ENCODE data around the gene LIMS2. TPM values are rescaled to one million over a fixed set of nuclear protein-coding genes. Genes with fewer than 3 reads are reported as not detected.

The LIMS2 gene, protein sequence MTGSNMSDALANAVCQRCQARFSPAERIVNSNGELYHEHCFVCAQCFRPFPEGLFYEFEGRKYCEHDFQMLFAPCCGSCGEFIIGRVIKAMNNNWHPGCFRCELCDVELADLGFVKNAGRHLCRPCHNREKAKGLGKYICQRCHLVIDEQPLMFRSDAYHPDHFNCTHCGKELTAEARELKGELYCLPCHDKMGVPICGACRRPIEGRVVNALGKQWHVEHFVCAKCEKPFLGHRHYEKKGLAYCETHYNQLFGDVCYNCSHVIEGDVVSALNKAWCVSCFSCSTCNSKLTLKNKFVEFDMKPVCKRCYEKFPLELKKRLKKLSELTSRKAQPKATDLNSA
- 5.3 and 9.0 TPM in 2 replicates for total RNA-seq (2014; rRNA removed; shearing (Covaris generic))

- H3K27me3 ChIP-seq (replicated peaks) = no peaks in the 10 kb centered on the region
- DNase-seq (ENCODE audit: low read depth in 1 of 2, low spot score in 2 of 2) = peak; percentile 49 to 71
- no peak within 1 kb of the TSS for H3K27ac ChIP-seq
- peak within 1 kb of the TSS; percentile 85 for H3K4me3 ChIP-seq
- peaks cover 31% of the 10 kb centered on the region for H3K4me1 ChIP-seq (replicated peaks)
- no peaks in the 10 kb centered on the region for H3K9me3 ChIP-seq (replicated peaks)
- H3K36me3 ChIP-seq = no peaks in the 10 kb centered on the region; the same call in none of the 2 replicates
Measured at GRCh38 chr2:127675331-127676261, at the start of gene LIMS2. Gene LIMS2, minus strand, starts transcription at chr2:127675530. Its CDS starts 506 bp downstream, at chr2:127675024.

GRCh38 chr2:127722807-127723206 lies 47.5 kb upstream of the LIMS2 start:
- Histone ChIP-seq H3K36me3 (peaks cover 60% of the 10 kb centered on the region), H3K27me3 (replicated peaks) (no peaks in the 10 kb centered on the region), H3K4me3 (no peak overlapping the region), H3K9me3 (replicated peaks) (no peaks in the 10 kb centered on the region), H3K27ac (no peak overlapping the region; the same call in 1 of the 2 replicates), H3K4me1 (replicated peaks) (peaks cover 16% of the 10 kb centered on the region)
- DNase-seq (ENCODE audit: low read depth in 1 of 2, low spot score in 2 of 2) = no peak

- DNase-seq (ENCODE audit: low read depth in 1 of 2, low spot score in 2 of 2) = peak in 1 of 2 experiments; percentile 16
- H3K36me3 ChIP-seq = peaks cover 61% of the 10 kb centered on the region
- H3K27me3 ChIP-seq (replicated peaks) = no peaks in the 10 kb centered on the region
- H3K4me1 ChIP-seq (replicated peaks) = peaks cover 16% of the 10 kb centered on the region
- no peaks in the 10 kb centered on the region for H3K9me3 ChIP-seq (replicated peaks)
- no peak overlapping the region for H3K4me3 ChIP-seq
- peak overlapping the region; percentile 74 for H3K27ac ChIP-seq
Measured at GRCh38 chr2:127721978-127722355, 46.6 kb upstream of the LIMS2 start.

GRCh38 chr2:127721311-127721977 lies 46.1 kb upstream of the LIMS2 start:
- Histone ChIP-seq H3K4me1 (replicated peaks) (peaks cover 16% of the 10 kb centered on the region), H3K27ac (peak overlapping the region; percentile 74)

GRCh38 chr2:127719301-127720218 lies 44.2 kb upstream of the LIMS2 start:
- no peak for DNase-seq (ENCODE audit: low read depth in 1 of 2, low spot score in 2 of 2)
- H3K36me3 ChIP-seq = peaks cover 65% of the 10 kb centered on the region

More at GRCh38 chr2:127721311-127721977, 46.1 kb upstream of the LIMS2 start:
- DNase-seq (ENCODE audit: low read depth in 1 of 2, low spot score in 2 of 2) = peak; percentile 64 to 76
- no peaks in the 10 kb centered on the region for H3K27me3 ChIP-seq (replicated peaks)
- H3K4me3 ChIP-seq = no peak overlapping the region
- H3K36me3 ChIP-seq = peaks cover 67% of the 10 kb centered on the region
- H3K9me3 ChIP-seq (replicated peaks) = no peaks in the 10 kb centered on the region

DNA sequence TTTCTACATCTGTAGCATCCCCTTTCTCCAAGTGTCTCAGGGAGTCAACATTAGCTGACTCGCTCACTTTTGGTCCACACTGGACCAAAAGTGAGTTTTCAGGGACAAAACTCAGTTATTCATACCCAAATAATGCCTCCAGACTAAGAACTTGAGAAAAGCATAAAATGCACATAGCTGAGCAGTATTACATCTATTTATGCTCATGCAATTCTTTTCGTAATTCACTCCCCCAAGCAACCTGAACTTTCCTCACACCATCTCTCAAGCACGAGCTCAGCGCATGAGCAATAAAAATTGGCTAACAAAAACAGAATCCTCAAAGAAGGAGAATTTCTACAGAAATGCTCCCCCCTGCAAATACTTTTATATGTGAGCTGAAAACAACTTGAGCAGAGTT lies 42.9 kb upstream of the LIMS2 start:
- peaks cover 16% of the 10 kb centered on the region for H3K4me1 ChIP-seq (replicated peaks)
- H3K27me3 ChIP-seq (replicated peaks) = no peaks in the 10 kb centered on the region
- peaks cover 71% of the 10 kb centered on the region for H3K36me3 ChIP-seq
- DNase-seq (ENCODE audit: low read depth in 1 of 2, low spot score in 2 of 2) = no peak
- no peak overlapping the region for H3K27ac ChIP-seq
- H3K9me3 ChIP-seq (replicated peaks) = no peaks in the 10 kb centered on the region
- H3K4me3 ChIP-seq = no peak overlapping the region

More at GRCh38 chr2:127719301-127720218, 44.2 kb upstream of the LIMS2 start:
- Histone ChIP-seq H3K27ac (no peak overlapping the region), H3K4me3 (no peak overlapping the region), H3K4me1 (replicated peaks) (peaks cover 16% of the 10 kb centered on the region), H3K27me3 (replicated peaks) (no peaks in the 10 kb centered on the region), H3K9me3 (replicated peaks) (no peaks in the 10 kb centered on the region)

GRCh38 chr2:127715778-127716449 lies 40.6 kb upstream of the LIMS2 start:
- no peaks in the 10 kb centered on the region for H3K27me3 ChIP-seq (replicated peaks)
- peaks cover under 1% of the 10 kb centered on the region; the same call in 1 of the 2 replicates for H3K4me1 ChIP-seq (replicated peaks)
- peaks cover 59% of the 10 kb centered on the region for H3K36me3 ChIP-seq
- H3K9me3 ChIP-seq (replicated peaks) = no peaks in the 10 kb centered on the region
- no peak for DNase-seq (ENCODE audit: low read depth in 1 of 2, low spot score in 2 of 2)
- no peak overlapping the region for H3K4me3 ChIP-seq
- H3K27ac ChIP-seq = no peak overlapping the region

GRCh38 chr2:127713562-127713961 lies 38.2 kb upstream of the LIMS2 start:
- Histone ChIP-seq H3K4me3 (no peak overlapping the region), H3K36me3 (peaks cover 48% of the 10 kb centered on the region), H3K27ac (no peak overlapping the region), H3K27me3 (replicated peaks) (no peaks in the 10 kb centered on the region), H3K9me3 (replicated peaks) (no peaks in the 10 kb centered on the region), H3K4me1 (replicated peaks) (peaks cover 4% of the 10 kb centered on the region)
- DNase-seq (ENCODE audit: low read depth in 1 of 2, low spot score in 2 of 2) = no peak

DNA sequence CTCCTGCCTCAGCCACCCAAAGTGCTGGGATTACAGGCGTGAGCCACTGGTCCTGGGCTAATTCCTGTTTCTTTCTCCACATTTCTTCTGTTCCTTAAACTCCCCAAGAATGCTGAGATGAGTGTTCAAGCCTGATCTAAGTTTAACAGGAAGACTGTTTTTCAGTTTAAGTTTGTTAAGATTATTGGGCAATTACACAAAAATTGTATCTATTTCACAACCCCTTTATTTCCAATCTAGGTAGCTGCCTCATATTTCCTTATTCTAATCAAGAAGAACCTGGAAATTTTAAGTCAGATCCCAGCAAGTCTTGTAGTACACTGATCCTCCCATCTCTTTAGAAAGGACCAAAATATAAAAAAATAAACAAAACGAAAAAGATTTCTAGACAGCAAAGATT lies 37.7 kb upstream of the LIMS2 start:
- H3K36me3 ChIP-seq = peaks cover 46% of the 10 kb centered on the region
- H3K27ac ChIP-seq = no peak overlapping the region
- H3K9me3 ChIP-seq (replicated peaks) = no peaks in the 10 kb centered on the region
- H3K27me3 ChIP-seq (replicated peaks) = no peaks in the 10 kb centered on the region
- H3K4me1 ChIP-seq (replicated peaks) = peaks cover 10% of the 10 kb centered on the region
- H3K4me3 ChIP-seq = no peak overlapping the region
- no peak for DNase-seq (ENCODE audit: low read depth in 1 of 2, low spot score in 2 of 2)

- Histone ChIP-seq H3K4me1 (replicated peaks) (peaks cover 18% of the 10 kb centered on the region), H3K4me3 (no peak overlapping the region), H3K36me3 (peaks cover 69% of the 10 kb centered on the region), H3K9me3 (replicated peaks) (no peaks in the 10 kb centered on the region), H3K27ac (no peak overlapping the region), H3K27me3 (replicated peaks) (no peaks in the 10 kb centered on the region)
- no peak for DNase-seq (ENCODE audit: low read depth in 1 of 2, low spot score in 2 of 2)
Measured at GRCh38 chr2:127709336-127709735, 34.0 kb upstream of the LIMS2 start.

DNA sequence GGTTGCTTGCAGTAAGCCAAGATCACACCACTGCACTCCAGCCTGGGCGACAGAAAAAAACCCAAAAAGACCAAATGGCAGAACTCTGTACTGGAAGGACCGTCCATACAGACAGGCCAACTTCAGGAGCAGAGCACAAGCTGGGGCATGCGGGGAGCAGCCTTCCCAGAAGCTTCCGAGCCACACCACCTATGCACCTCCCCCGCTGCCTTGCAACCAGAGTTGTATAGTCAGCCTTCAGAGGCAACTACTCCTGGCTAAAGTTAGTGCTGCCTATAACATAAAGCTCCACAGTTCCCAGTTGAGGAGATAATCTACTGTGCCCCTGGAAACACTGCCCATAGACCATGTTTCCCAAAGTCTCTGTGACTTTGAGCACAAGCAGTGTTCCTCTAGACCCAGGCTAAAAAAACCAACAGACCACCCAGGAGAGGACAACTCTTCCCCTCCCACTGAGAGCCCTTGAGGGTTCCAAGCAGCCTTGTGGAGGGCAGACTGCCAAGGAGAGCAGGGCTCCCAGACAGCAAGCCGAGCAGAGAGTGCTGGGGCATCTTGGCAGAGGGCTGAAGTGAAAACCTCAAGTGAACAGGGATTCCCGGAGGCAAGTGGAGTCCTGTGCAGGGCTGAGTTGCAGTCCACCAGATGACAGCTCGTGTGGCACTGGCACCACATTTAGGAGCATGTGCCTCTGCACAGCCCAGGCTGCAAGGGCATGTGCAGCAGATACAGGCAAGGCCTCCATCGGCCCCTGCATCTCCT lies 32.7 kb upstream of the LIMS2 start:
- Histone ChIP-seq H3K27ac (no peak overlapping the region), H3K4me1 (replicated peaks) (peaks cover 21% of the 10 kb centered on the region), H3K27me3 (replicated peaks) (no peaks in the 10 kb centered on the region), H3K36me3 (peaks cover 62% of the 10 kb centered on the region), H3K9me3 (replicated peaks) (no peaks in the 10 kb centered on the region), H3K4me3 (no peak overlapping the region)
- DNase-seq (ENCODE audit: low read depth in 1 of 2, low spot score in 2 of 2) = peak; percentile 80 to 89
